Measurements from ENCODE around the gene CLMN. TPM values are rescaled to one million over a fixed set of nuclear protein-coding genes. Genes with fewer than 3 reads are reported as not detected.

Gene CLMN
- total RNA-seq, 1 donor from 2014 or later = 117 TPM

GRCh38 chr14:95302667-95303506, 16.8 kb downstream of the CLMN start:
- H3K4me3 Mint-ChIP-seq = no peak overlapping the region
- H3K36me3 Mint-ChIP-seq = peaks cover 8% of the 10 kb centered on the region
- H3K9me3 Mint-ChIP-seq = no peaks in the 10 kb centered on the region
- no peaks in the 10 kb centered on the region for H3K27me3 Mint-ChIP-seq (ENCODE audit: low read depth)
- TF ChIP-seq CTCF (IDR thresholded peaks at IDR 0.05; ENCODE audit: unreplicated experiment) = no peak
- peaks cover 50% of the 10 kb centered on the region for H3K4me1 Mint-ChIP-seq
- no peak for DNase-seq (ENCODE audit: low spot score in 2 of 2, unreplicated experiment in 2 of 2)
- peak overlapping the region; percentile 68 for H3K27ac Mint-ChIP-seq

- Mint-ChIP-seq H3K27me3 (ENCODE audit: low read depth) (no peaks in the 10 kb centered on the region), H3K36me3 (peaks cover 18% of the 10 kb centered on the region), H3K4me1 (peaks cover 38% of the 10 kb centered on the region), H3K27ac (no peak overlapping the region), H3K9me3 (peaks cover under 1% of the 10 kb centered on the region), H3K4me3 (no peak overlapping the region)
- no peak for TF ChIP-seq CTCF (IDR thresholded peaks at IDR 0.05; ENCODE audit: unreplicated experiment)
- no peak for DNase-seq (ENCODE audit: low spot score in 2 of 2, unreplicated experiment in 2 of 2)
Measured at GRCh38 chr14:95301527-95302187, 18.1 kb downstream of the CLMN start.

- no peak for TF ChIP-seq CTCF (IDR thresholded peaks at IDR 0.05; ENCODE audit: unreplicated experiment)
- no peak for DNase-seq (ENCODE audit: low spot score in 2 of 2, unreplicated experiment in 2 of 2)
- peaks cover 8% of the 10 kb centered on the region for H3K9me3 Mint-ChIP-seq
- peaks cover 25% of the 10 kb centered on the region for H3K36me3 Mint-ChIP-seq
- H3K27me3 Mint-ChIP-seq (ENCODE audit: low read depth) = no peaks in the 10 kb centered on the region
- no peak overlapping the region for H3K27ac Mint-ChIP-seq
- no peak overlapping the region for H3K4me3 Mint-ChIP-seq
- H3K4me1 Mint-ChIP-seq = peaks cover 33% of the 10 kb centered on the region
Measured at GRCh38 chr14:95300697-95301526, 18.8 kb downstream of the CLMN start.

- no peaks in the 10 kb centered on the region for H3K27me3 Mint-ChIP-seq (ENCODE audit: low read depth)
- H3K9me3 Mint-ChIP-seq = peaks cover 13% of the 10 kb centered on the region
- peaks cover 31% of the 10 kb centered on the region for H3K36me3 Mint-ChIP-seq
- DNase-seq (ENCODE audit: low spot score in 2 of 2, unreplicated experiment in 2 of 2) = no peak
- H3K27ac Mint-ChIP-seq = no peak overlapping the region
- peaks cover 25% of the 10 kb centered on the region for H3K4me1 Mint-ChIP-seq
- H3K4me3 Mint-ChIP-seq = no peak overlapping the region
- TF ChIP-seq CTCF (IDR thresholded peaks at IDR 0.05; ENCODE audit: unreplicated experiment) = no peak
Measured at GRCh38 chr14:95300002-95300696, 19.6 kb downstream of the CLMN start.

- Mint-ChIP-seq H3K9me3 (peaks cover 15% of the 10 kb centered on the region), H3K4me3 (no peak overlapping the region), H3K27ac (no peak overlapping the region), H3K36me3 (peaks cover 34% of the 10 kb centered on the region), H3K4me1 (peaks cover 20% of the 10 kb centered on the region), H3K27me3 (ENCODE audit: low read depth) (no peaks in the 10 kb centered on the region)
- no peak for TF ChIP-seq CTCF (IDR thresholded peaks at IDR 0.05; ENCODE audit: unreplicated experiment)
- no peak for DNase-seq (ENCODE audit: low spot score in 2 of 2, unreplicated experiment in 2 of 2)
Measured at GRCh38 chr14:95299271-95299670, 20.4 kb downstream of the CLMN start.

Data from mesothelial cell of epicardium (in vitro differentiated cells).